Muscle of leg (tissue), 11 donors: ENCODE results near the gene ATXN7L1. TPM values are rescaled to one million over a fixed set of nuclear protein-coding genes. Genes with fewer than 3 reads are reported as not detected.
"Not testable (repeated sequence)": the region's sequence is repeated elsewhere in the genome, so short reads cannot be mapped to it uniquely, and the experiment has no call there.

Source experiments
- DNase-seq: peaks from one replicate; pipeline ENCODE4 v3.0.0; 2013
- H3K27ac ChIP-seq: one replicate; pipeline ENCODE4 v1.5.1; 2013; ENCODE audit warnings: mild to moderate bottlenecking, low read length, control low read depth
- H3K27me3 ChIP-seq: one replicate; pipeline ENCODE4 v1.6.1; 2013; ENCODE audit warnings: low read length; ENCODE audit not compliant: control insufficient read depth, insufficient read depth
- H3K36me3 ChIP-seq: one replicate; pipeline ENCODE4 v1.6.1; 2013; ENCODE audit warnings: low read length; ENCODE audit not compliant: control insufficient read depth, insufficient read depth
- H3K4me1 ChIP-seq: one replicate; pipeline ENCODE4 v1.6.1; 2013; ENCODE audit warnings: low read length; ENCODE audit not compliant: control insufficient read depth, insufficient read depth
- H3K4me3 ChIP-seq: one replicate; pipeline ENCODE4 v1.5.1; 2013; ENCODE audit warnings: low read length, control low read depth
- H3K9me3 ChIP-seq: replicated peaks from 2 replicates; pipeline ENCODE4 v1.6.1; 2013; ENCODE audit warnings: low read depth, low read length; ENCODE audit not compliant: control insufficient read depth
- WGBS: methylation state at CpG from one replicate; pipeline ENCODE4 v1.1.5; 2013; ENCODE audit warnings: missing lambda C conversion rate; ENCODE audit not compliant: insufficient coverage; 5-methylcytosine and 5-hydroxymethylcytosine counted together
- polyA plus RNA-seq, 8 donors: library from polyadenylated mRNA; unstranded; fragments of 120-200 nt; gene quantifications; one replicate each; pipeline versions ENCODE4 v1.2.1 to v1.2.3, GENCODE V29; 2013; ENCODE audit warnings: inconsistent platforms in 1 of 8, low replicate concordance in 1 of 8; ENCODE audit not compliant: insufficient read length in 8 of 8, insufficient read depth in 1 of 8
- total RNA-seq: library from RNA; stranded (reverse); fragments of 120-200 nt; gene quantifications from one replicate; pipeline ENCODE4 v1.2.4, GENCODE V29; 2013

ATXN7L1 gene
- total and polyA plus RNA-seq, 9 donors = 4.7 to 7.2 (median 6.2) TPM

DNA sequence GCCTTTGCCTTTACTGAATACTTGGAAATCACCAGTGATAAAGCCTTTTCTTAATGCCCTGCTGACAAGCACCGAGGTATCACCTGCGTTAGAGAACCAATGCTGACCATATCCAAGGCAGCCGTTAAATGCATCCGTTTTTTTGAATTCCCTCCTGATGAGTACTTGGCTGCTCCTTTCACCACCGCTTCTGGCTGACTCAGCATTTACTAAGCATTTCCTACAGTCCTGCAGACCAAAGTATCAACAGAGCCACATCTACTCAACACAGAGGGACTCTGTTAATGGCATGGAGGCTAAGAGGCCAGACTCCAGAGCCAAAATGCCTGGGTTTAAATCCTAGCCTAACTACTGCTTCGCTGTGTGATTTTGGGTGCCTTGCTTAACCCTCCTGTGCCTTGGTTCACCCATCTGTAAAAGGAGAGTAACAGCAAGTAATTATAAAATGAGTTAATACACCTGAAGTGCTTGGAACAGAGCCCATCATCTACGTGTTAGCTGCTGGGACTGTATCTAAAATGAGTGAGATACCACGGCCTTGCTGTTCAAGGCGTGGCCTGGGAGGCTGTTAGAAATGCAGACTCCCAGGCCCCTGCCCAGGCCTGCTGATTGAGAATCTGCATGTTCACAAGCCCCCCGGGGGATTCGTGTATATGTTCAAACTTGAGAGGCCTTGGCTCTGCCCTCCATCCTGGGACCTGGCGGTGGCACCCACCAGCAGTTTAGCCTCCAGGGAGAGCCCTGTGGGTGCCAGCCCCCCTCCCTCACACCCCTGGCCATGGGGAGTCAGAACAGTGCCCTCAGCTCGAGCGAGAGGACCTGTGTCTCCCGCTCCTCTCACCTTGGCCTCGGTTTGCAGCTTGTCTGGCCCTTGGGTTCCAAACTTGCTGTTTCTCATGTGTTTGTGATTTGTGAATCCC is 264.3 kb downstream of the ATXN7L1 start:
- DNase-seq = peak; percentile 37
- 71% methylated on average over 10 of the region's 16 CpGs for WGBS
- H3K36me3 ChIP-seq = peaks cover 42% of the 10 kb centered on the region

DNA sequence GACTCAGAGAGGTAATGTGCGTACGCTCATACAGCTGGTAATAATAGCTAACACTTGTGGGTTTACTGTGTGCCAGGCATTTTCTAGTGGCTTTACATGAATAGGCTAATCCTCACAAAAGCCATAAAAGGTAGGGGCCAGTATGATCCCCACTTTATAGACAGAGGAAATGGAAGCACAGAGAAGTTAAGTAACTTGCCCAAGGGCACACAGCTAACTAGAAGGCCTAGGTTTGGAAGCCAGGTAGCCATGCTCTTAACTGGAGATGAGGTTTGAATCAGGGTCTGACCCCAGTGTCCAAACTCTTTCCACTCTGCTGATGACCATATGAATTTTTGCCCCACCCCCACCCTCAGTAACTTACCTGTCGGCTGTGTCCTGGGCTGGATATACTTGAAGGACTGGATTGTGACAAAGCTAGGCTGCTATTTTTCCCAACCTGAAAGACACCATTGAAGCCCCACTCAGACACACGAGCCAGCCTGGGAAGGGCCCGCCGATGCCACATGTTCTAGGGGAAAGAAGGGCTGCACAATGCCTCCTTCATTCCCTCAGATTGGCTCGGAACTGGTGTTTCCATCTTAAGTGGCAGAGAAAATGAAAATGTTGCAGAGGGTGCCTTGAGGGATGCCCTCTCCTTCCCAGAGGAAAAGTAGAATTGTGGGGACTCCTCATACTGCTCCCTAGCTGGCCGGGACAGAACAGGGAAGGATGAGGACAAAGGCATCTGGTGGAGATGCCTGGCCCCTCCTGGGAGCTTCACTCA is 266.1 kb downstream of the ATXN7L1 start:
- Histone ChIP-seq H3K9me3 (no peaks in the 10 kb centered on the region), H3K27me3 (no peaks in the 10 kb centered on the region), H3K4me3 (no peak overlapping the region), H3K4me1 (no peaks in the 10 kb centered on the region), H3K36me3 (peaks cover 37% of the 10 kb centered on the region), H3K27ac (no peak overlapping the region)
- 80% methylated on average over 5 of the region's 8 CpGs for WGBS
- DNase-seq = no peak

More for the DNA sequence above, 264.3 kb downstream of the ATXN7L1 start:
- Histone ChIP-seq H3K4me3 (no peak overlapping the region), H3K27me3 (no peaks in the 10 kb centered on the region), H3K4me1 (no peaks in the 10 kb centered on the region), H3K27ac (no peak overlapping the region), H3K9me3 (no peaks in the 10 kb centered on the region)

DNA sequence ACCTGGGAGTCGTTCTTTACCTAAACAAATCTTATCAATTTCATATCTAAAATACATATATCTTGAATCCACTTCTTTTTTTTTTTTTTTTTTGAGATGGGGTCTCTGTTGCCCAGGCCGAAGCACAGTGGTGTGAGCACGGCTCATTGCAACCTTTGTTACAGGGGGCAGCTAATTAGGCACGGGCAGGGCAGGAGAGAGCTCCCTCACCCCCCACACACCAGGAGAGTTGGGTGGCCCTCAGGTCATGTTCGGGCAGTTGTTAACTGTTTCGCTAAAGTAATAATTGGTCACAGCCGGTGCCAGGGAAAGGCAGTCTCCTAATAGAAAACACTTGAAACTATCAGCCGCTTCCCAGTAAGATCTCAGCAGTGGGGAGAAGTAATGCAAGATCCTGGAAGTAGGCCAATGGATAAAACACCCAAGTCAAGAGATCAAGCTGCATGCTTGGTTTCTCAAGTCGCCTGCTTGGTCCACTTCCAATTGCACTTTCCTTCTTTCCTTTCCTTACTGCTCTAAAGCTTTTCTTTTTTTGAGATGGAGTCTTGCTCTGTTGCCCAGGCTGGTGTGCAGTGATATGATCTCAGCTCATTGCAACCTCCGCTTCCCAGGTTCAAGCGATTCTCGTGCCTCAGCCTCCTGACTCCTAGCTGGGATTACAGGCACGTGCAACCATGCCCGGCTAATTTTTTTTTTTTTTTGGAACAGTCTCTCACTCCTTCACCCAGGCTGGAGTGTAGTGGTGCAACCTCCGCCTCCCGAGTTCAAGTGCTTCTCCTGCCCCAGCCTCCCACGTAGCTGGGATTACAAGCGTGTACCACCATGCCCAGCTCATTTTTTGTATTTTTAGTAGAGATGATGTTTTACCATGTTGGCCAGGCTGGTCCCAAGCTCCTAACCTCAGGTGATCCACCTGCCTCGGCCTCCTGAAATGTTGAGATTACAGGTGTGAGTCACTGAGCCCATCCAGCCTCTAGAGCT is 273.8 kb downstream of the ATXN7L1 start:
- no peak overlapping the region for H3K27ac ChIP-seq
- 78% methylated on average over 5 of the region's 19 CpGs for WGBS
- peak; percentile 15 for DNase-seq
- no peaks in the 10 kb centered on the region for H3K9me3 ChIP-seq
- H3K27me3 ChIP-seq = peaks cover 2% of the 10 kb centered on the region
- H3K36me3 ChIP-seq = peaks cover 5% of the 10 kb centered on the region
- no peak overlapping the region for H3K4me3 ChIP-seq
- H3K4me1 ChIP-seq = no peaks in the 10 kb centered on the region

- WGBS = 83% methylated on average over 2 of the region's 14 CpGs
- no peak for DNase-seq
- peaks cover 2% of the 10 kb centered on the region for H3K27me3 ChIP-seq
- H3K4me3 ChIP-seq = no peak overlapping the region
- H3K36me3 ChIP-seq = no peaks in the 10 kb centered on the region
- no peak overlapping the region for H3K27ac ChIP-seq
- no peaks in the 10 kb centered on the region for H3K9me3 ChIP-seq
- no peaks in the 10 kb centered on the region for H3K4me1 ChIP-seq
Observed at GRCh38 chr7:105600720-105601550, 275.5 kb downstream of the ATXN7L1 start.

- Histone ChIP-seq H3K36me3 (no peaks in the 10 kb centered on the region), H3K27me3 (peaks cover 2% of the 10 kb centered on the region), H3K9me3 (no peaks in the 10 kb centered on the region), H3K27ac (no peak overlapping the region), H3K4me1 (no peaks in the 10 kb centered on the region), H3K4me3 (no peak overlapping the region)
- 68% methylated on average over 2 of the region's 3 CpGs for WGBS
- no peak for DNase-seq
Observed at GRCh38 chr7:105599551-105599950, 276.8 kb downstream of the ATXN7L1 start.

- not testable (repeated sequence) for H3K4me3 ChIP-seq, DNase-seq, H3K36me3 ChIP-seq, H3K27ac ChIP-seq, H3K9me3 ChIP-seq, H3K4me1 ChIP-seq, H3K27me3 ChIP-seq
- 77% methylated on average over 5 of the region's 8 CpGs for WGBS
Observed at GRCh38 chr7:105599080-105599479, 277.3 kb downstream of the ATXN7L1 start.

GRCh38 chr7:105596866-105597265 is 279.5 kb downstream of the ATXN7L1 start:
- no peaks in the 10 kb centered on the region for H3K4me1 ChIP-seq
- 63% methylated on average over 4 of the region's 4 CpGs for WGBS
- H3K27ac ChIP-seq = no peak overlapping the region
- no peaks in the 10 kb centered on the region for H3K9me3 ChIP-seq
- no peaks in the 10 kb centered on the region for H3K36me3 ChIP-seq
- H3K4me3 ChIP-seq = no peak overlapping the region
- H3K27me3 ChIP-seq = peaks cover 2% of the 10 kb centered on the region
- DNase-seq = no peak

DNA sequence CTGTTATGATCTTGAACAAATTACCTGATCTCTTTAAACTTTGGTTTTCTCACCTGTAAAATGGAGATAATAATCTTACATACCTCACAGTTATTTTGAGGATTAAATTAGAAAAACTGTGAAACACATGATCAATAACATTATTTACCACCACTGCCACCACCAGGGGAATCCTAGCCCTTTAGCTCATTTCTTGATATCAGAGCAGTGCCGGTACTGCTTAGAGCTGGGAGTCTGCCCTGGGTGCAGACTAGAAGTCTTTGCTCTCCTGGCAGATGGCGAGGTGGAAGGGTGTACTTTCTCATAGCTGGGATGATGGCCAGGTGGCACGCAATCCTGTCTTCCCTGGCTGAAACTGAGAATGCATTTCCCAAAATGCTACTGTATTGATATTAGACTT is 282.4 kb downstream of the ATXN7L1 start:
- peak; percentile 39 for DNase-seq
- H3K9me3 ChIP-seq = no peaks in the 10 kb centered on the region

GRCh38 chr7:105591522-105591921 is 284.9 kb downstream of the ATXN7L1 start:
- Histone ChIP-seq H3K27ac (no peak overlapping the region), H3K36me3 (no peaks in the 10 kb centered on the region), H3K4me3 (no peak overlapping the region), H3K4me1 (no peaks in the 10 kb centered on the region), H3K9me3 (no peaks in the 10 kb centered on the region), H3K27me3 (no peaks in the 10 kb centered on the region)
- 50% methylated on average over 1 of the region's 2 CpGs for WGBS
- no peak for DNase-seq

More for the DNA sequence above, 282.4 kb downstream of the ATXN7L1 start:
- H3K27me3 ChIP-seq = no peaks in the 10 kb centered on the region
- H3K4me1 ChIP-seq = no peaks in the 10 kb centered on the region
- H3K27ac ChIP-seq = no peak overlapping the region
- no peak overlapping the region for H3K4me3 ChIP-seq
- no peaks in the 10 kb centered on the region for H3K36me3 ChIP-seq
- WGBS = no CpG with 5 or more reads among the region's 3 CpGs
